ENCODE data around the gene DNAH6.
"Not testable (repeated sequence)": the region's sequence is repeated elsewhere in the genome, so short reads cannot be mapped to it uniquely, and the experiment has no call there.

The DNAH6 gene, protein sequence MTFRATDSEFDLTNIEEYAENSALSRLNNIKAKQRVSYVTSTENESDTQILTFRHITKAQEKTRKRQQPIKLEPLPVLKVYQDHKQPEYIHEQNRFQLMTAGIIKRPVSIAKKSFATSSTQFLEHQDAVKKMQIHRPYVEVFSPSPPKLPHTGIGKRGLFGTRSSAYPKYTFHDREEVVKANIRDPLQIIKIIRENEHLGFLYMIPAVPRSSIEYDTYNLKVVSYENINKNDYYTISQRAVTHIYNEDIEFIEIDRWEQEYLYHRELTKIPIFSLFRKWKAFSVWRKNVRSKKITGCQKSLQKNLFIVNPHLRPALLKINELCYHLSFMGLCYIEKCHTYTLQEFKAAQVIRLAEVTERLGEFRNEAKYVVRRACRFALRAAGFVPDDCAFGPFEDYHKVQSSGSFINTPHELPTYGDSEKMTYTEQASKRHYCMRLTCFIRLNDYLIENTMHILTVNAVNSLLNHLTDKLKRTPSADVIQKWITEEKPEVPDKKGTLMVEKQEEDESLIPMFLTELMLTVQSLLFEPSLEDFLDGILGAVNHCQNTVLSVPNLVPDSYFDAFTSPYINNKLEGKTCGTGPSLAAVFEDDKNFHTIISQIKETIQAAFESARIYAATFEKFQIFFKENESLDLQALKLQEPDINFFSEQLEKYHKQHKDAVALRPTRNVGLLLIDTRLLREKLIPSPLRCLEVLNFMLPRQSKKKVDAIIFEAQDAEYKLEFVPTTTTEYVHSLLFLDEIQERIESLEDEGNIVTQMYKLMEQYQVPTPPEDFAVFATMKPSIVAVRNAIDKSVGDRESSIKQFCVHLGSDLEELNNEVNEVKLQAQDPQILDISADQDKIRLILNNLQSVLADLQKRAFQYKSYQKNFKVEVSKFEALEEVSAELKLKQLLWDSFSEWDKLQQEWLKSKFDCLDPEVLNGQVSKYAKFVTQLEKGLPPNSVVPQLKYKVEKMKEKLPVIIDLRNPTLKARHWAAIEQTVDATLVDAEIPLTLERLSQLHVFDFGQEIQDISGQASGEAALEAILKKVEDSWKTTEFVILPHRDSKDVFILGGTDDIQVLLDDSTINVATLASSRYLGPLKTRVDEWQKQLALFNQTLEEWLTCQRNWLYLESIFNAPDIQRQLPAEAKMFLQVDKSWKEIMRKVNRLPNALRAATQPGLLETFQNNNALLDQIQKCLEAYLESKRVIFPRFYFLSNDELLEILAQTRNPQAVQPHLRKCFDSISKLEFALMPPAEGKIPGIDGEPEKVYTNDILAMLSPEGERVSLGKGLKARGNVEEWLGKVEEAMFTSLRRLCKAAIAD (N-terminal part only)

DNA sequence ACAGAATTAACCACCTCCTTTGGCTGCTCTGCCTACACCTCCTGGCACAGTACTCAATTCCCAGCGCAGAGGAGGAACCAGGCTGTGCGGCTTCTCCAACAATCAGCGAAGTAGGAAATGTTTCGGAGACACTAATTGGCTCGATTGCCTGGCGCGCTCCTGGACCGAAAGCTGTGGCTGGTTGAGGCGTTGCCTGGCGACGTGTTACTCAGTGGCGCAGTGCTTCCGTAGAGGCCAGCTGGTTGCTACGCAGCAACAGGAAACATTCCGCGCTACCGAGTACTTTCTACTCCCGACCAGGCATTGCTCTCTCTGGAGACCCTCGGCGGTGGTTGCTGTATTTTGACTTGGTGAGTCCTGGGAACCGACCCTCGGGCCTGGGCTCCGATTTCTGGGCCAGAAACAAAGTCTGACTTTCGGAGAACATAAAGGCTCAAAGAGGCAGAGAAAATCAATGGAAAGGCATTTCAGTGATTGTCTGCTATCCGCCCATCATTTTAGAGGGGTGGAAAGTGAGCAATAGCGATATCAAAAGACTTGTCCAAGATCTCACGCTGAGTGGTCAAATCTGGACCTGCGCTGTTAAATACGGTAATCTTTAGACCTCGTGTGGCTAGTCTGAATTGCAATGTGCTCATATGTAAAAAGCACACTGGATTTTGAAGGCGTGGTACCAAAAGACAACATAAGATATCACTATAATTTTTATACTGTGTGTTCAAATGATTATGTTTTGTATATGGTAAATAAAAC is at the start of gene DNAH6:
TSS of gene DNAH6 (plus strand) at position 265 of the 753 bp plus-strand sequence. CDS start 1,329 bp downstream, outside the sequence.
- peak; percentile 91 for DNase-seq

DNA sequence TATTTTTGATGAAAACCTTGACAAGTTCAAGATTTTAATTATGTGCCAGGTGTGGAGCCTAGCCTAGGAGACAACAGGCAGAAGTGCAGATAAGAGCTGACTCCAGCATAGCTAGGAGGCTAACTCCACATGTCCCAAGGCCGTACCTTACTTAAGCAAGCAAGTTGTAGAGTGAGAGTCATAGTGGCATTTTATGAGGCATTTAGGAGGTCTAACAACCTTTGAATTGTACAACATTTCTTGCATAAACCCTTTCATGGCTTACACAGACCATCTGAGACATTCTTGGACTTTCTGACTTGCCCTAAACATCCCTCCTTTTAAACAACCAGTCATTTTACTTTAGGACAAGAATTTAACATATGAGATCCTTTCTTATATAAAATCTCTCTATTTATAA is 48.9 kb upstream of the DNAH6 start:
- no peak for DNase-seq

DNA sequence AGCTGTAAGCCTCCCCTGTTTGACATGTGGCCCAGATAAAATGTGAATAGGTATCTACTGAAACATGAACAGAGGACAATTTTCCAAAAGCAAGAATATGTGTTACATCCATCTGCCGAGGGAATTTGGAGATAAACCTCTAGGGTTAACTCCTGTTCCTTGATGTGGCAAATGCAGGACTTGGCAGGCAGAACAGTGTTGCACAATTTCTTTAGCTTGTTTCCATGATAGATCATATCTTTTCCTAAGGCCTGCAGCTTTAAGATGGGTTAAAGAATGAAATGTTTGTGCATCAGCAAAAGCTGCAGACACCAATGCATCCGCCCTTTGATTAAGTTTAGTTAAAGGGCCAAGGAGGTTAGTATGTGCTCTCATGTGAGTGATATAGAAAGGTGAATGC is 43.9 kb upstream of the DNAH6 start:
- DNase-seq: not testable (repeated sequence)

DNA sequence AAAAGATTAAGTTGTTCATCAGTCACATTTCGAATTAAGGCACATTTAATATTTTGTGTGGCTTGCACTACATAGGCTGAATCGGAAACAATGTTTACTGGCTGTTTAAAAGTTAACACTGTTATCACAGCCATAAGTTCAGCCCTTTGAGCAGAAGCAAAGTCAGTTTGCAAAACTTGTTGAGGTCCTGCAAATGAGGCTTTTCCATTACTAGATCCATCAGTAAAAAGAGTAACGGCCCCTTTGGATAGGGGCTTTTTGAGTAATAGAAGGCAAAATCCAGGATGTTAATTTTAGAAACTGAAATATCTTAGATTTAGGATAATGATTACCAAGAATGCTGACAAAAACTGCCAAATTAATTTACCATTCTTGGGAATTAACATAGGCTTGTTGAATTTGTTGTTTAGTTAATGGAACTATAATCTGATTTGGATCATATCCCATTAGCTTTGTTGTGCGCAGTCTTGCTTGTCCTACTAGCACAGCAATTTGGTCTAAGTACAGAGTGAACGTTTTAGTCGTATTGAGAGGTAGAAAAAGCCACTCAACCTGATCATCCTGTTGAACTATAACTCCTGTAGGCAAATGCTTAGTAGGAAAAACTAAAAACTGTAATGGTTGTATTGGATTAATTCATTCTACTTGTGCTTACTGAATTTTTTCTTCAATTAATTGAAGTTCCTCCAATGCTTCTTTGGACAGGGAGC is 43.3 kb upstream of the DNAH6 start:
- no peak for DNase-seq

DNA sequence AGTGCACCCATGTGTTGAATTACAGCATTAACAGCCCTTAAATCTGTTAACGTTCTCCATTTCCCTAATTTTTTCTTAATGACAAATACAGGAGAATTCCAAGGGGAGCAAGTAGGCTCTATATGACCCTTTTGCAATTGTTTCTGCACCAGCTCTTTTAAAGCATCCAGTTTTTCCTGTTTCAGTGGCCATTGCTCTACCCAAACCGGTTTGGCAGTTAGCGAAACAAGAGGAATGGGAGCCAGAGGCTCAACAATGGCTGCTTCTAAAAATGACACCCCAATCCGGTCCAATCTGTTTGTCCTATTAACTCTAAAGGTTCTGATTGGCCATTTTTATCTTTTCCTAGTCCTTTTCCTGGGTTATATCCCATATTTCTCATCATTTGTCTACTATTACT is 42.1 kb upstream of the DNAH6 start:
- no peak for DNase-seq

DNA sequence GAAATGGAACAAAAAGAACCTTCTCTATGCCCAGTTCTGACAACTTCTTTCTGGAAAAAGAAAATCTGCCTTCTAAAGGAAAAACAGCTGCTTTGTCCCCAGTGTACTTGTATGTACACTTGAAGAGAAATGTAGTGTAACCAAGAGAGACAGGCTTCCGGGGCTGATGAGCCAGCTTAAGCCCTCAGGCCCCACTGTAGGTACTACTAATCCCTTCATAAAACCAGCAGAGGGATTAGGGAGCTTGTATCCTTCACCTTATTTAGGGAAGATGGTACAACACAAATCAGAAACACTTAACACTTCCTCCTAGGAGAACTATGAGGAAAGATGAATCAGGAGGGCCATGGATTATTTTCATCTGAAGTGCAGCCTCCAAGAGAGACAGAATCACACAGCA is 38.4 kb upstream of the DNAH6 start:
- DNase-seq: no peak

DNA sequence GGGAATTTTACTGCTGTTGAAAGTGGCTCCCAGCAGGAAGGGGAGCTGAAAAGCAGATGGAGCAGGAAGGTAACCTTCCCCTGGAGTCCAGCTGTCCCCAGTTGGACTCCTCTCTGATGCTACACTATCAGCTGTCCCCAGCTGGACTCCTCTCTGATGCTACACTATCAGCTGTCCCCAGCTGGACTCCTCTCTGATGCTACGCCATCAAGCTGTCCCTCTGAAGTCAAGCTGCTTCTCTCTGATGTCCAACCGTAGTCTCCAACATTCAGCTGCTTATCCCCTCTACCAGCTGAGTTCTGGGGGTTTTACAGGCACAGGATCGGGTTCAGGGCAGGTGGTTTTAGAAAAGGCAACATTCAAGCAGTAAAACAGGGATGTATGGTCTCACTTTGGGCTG is 37.4 kb upstream of the DNAH6 start:
- no peak for DNase-seq

DNA sequence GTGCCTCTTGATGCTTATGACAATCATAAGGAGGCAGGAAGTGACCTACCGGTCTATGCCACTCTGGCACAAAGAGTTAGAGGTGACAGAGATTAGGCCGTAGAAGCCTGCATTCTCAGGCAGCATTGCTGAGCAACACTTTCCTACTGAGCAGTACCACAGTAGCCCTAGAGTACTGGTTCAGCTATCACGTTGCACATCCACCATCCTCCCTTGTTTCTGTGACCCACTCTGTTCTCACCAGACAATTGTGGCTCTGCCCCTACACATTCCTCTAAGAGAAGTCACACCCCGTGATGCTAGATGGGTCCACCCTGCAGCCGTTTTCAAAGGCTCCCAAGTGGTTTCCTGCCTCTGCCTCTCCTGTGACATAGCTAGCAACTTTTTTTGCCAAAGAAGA is 34.6 kb upstream of the DNAH6 start:
- no peak for DNase-seq

DNA sequence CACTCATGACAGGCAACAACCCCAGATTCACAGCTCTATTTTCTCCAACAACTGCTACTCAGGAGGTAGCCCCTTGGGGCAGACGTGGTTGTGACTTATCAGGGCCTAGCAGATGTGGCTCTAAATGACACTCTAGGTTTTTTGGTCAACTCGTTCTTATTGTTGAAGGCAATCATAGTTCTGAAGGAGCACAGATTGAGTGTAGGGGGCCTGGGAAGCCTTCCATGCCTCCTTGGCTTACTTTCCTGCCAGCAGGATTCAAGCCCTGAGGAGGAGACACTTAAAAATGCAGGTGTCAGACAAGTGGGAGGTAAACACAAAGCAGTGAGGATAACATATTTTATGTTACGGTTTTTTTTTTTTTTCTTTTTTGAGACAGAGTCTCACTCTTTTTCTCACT is 33.7 kb upstream of the DNAH6 start:
- no peak for DNase-seq

DNA sequence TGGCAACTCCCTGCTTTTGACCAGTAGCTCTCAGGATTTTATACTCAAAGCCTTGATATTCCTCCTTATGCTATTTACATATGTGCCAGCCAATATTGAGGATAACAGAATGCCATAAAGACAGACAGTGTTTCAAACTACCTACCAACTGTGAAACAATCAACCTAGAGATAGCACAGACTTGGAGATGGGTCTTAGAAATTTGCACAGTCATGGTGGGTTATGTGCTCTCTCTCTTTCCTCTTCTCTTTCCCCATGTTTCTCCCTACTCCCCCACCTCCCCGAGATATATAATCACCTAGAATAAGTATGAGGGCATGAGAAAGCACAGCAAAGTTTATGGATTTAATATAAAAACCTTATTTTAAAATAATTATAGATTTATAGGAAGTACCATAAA is 33.0 kb upstream of the DNAH6 start:
- no peak for DNase-seq

DNA sequence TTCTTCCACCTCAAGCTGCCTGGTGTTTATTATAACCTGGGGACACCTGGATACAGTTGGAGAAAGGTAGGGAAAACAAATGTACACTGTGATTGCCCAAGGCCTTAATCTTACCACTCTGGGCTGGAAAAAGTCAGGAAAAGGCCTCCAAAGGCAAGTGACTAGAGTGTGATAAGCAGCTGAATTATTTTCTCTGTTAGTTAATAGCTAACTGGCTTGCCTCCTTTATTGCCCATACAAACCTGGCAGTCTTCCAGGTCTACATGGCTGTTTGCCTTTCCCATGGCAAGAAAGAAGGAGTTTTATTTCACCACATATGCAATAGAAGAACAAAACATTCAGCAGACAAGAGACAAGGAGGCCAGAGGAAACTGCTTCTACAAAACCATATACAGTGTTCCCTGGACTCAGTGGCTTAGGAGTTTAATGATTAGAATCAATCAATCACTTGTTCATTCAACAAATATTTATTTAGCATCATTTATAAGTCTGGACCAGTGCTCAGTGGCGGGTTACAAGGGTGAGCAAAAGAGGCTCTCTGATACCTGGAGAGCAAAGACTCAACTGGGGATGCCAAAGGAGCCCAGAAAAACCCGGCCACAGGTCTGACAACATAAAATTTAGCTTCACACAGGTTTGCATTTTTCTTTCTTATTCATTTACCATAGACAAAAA is 29.7 kb upstream of the DNAH6 start:
- DNase-seq: no peak

DNA sequence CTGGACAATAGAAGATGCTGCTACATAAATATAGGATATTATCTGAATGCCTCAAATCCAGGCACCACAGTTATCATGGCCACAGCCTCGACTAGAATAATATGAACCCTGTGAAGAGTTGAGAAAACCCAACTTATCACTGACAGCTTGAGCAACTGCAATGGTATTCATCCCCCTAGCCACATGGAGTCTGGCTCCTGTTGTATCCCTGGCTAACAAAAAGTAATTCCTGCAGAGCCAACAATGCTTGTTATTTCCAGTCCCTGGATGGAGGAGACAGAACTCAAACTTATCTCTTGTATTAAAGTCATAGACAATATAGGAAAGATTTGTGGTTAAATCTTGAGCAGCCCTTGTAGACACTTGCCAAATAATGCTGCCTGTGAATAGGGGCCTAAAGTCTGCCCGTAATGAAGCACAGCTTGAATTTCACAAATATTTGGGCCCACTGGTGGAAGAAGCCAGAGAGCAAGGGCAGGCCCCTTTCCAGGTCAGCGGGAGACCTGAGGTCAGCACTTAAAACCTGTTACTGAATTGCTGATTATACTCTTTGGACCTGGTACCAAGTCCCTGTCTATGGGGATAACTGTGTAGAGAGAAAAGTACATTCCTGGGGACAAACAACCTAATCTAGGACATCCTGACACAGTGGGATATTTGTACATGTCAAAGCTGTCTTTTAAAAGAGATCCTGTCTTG is 28.9 kb upstream of the DNAH6 start:
- no peak for DNase-seq

DNA sequence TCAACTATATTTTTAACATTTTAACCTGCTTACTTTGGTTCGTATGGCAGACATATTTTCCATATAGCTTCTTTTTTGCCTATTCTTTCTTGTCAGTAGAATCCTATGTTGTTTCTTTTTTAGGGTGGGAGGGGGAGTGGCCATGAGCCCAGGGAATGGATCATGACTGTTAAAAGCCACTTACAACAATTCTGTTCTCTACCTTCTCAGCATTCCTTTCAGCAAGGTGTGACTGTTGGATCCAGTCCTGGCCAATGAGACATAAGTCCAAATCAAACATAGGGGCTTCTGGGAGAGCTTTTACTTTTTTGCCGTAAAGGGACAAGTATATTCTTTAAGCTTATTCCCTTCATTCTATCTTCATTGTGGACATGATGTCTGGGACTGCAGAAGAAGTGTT is 25.0 kb upstream of the DNAH6 start:
- DNase-seq: no peak

DNA sequence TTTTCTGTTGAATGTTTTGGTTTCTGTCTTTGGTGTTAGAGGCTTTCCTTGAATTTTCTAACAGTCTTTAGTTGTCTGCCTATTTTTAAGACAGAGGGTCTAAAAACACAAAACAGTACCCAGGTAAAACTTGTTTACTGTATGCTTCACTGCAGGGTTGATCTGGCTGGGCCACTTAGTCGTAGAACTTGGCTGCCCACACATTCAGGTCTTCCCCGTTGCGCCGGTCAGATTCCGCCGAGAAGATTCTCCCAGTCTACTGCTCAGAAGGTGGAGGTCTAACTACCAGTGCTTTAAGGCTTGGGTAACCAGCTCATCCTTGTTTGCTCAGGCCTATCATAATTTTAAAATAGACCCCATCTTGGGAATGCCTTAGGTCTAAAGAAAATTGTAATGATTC is 24.6 kb upstream of the DNAH6 start:
- DNase-seq: no peak

DNA sequence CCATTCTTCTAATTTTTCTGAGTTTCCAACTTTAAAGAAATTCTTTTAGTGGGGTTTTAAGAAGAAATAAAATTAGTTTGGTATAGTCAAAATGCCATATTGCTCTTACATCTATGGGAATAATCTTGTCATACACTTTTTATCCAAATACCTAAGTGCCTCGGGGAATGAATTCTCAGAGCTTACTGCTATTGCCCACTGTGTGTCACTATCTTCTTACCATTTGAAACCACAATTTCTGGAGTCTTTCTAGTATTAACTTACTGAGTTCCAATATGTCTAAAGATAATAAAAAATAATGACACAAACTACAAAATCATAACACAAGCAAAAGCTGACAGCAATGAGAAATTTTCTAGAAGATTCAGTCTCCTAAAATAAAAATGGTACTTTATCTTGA is 23.7 kb upstream of the DNAH6 start:
- DNase-seq: no peak

DNA sequence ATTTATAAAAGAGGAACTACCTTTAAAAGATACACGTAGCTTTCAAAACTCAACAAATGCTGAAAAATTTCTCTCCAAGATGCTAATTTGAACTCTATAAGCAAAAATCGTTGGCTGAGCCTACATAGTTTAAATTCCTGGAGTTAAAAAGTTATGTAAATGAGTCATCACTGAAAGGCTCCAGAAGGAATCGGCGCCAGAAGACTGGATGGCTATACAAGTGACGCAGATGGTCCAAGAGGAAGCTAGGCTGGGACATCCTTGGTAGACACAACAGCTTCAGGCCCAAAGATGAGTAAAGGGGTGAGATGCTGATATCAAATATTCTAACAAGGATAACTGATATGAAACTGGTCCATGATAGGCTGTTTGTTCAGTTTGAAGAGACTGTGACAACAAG is 22.8 kb upstream of the DNAH6 start:
- DNase-seq: no peak

DNA sequence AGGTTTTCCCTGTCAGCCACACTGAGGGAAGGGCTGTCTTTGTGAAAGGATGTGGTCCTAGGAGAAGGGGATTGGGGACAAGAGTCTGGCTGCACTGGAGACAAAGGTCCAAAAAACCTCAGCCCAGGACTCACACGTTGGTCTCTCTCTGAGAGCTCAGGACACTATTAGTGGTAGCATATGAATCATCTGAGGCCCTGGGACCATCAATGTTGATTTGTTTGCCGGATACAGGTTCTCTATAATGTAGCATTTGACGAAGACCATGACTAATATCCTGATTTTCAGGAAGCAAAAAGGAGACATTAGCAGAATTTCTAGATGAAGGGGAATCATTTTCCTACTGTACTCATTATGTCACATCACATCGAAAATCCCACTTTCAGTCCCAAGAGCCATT is 22.2 kb upstream of the DNAH6 start:
- DNase-seq: no peak

DNA sequence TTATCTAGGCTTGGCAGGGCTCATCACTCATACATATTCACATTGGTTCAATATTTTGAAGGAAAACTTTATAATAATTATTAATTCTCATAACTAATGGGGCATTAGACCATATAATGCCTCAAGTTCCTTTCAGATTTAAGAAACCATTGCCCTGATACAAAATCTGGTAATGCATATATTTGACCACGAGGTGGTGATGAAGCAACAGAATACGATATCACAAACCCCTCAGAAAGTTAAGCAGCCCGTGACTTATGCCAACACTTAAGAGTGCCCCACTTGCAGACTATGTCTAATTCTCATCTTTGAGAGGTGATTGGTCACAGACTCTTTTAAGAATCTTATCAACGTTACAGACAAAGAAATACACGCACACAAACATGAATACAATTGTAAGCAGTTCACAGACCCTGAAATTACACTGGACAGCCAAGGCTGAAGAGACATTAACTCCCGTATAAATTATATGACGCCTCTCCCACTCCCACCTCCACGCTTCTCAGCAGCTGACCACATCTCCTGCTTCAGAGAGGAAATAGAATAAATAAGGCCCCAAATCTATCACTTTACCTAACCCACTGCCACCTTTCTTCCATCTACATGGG is 20.7 kb upstream of the DNAH6 start:
- DNase-seq: peak; percentile 82

DNA sequence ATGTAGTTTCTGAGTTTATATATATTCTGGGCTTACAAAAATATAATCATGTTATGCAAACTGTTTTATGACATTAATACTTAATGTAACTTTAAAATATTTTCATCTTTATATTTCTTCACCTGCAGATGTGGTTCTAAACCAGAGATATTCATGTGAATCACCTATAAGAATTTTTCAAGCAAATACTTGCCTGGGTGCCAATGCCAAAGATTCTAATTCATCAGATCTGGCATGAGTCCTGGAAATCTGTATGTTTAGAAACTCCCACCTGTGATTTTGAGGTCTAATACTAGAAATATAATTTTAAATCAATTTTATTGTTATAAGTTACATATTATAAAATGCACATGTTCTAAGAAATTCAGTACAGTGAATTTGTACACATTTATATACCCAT is 19.9 kb upstream of the DNAH6 start:
- DNase-seq: no peak

DNA sequence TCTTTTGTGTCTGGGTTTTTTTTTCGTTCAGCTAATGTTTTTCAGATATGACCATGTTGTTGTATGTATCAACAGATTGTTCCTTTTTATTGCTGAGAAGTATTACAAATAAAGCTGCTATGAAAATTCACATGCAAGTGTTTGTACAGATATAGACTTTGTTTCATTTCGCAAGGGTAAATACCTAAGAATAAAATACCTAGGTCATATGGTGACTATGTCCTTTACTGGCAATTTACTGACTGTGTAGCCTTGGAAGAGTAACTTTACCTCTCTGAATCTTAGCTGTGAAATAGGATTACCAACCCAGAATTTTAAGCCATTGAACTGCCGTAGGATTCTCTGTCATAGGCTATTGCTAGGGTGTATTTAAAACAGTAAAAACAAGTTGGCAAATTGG is 19.0 kb upstream of the DNAH6 start:
- DNase-seq: no peak
